ENCODE measurements around the gene METTL13.

The METTL13 gene

GRCh38 chr1:171835891-171836290 lies 54.4 kb downstream of the METTL13 start:
- no peak for TF ChIP-seq FOXP2 (optimal IDR thresholded peaks at IDR 0.05; ENCODE audit: borderline replicate concordance, extremely low read depth, extremely low read length, insufficient read depth)
- no peak for TF ChIP-seq REST (IDR thresholded peaks at IDR 0.05; ENCODE audit: insufficient read depth in 1 of 2, low read depth in 2 of 2, low read length in 2 of 2)
- no peak for TF ChIP-seq POLR2AphosphoS5 (IDR thresholded peaks at IDR 0.05; ENCODE audit: low read depth, low read length)
- TF ChIP-seq TAF1 (IDR thresholded peaks at IDR 0.05; ENCODE audit: borderline replicate concordance, insufficient read depth, low read length): no peak
- TF ChIP-seq SIN3A (IDR thresholded peaks at IDR 0.05; ENCODE audit: borderline replicate concordance, insufficient read depth, low read length): no peak

- TF ChIP-seq POLR2AphosphoS5 (IDR thresholded peaks at IDR 0.05; ENCODE audit: low read depth, low read length) (peak; percentile 74), TAF1 (IDR thresholded peaks at IDR 0.05; ENCODE audit: borderline replicate concordance, insufficient read depth, low read length) (no peak), FOXP2 (optimal IDR thresholded peaks at IDR 0.05; ENCODE audit: borderline replicate concordance, extremely low read depth, extremely low read length, insufficient read depth) (peak; percentile 94)
Observed at GRCh38 chr1:171841050-171841910, 59.8 kb downstream of the METTL13 start, which contains the start of gene DNM3. TSS of gene DNM3 (plus strand) at chr1:171841498. CDS start at chr1:171841657, 159 bp downstream.

GRCh38 chr1:171841931-171842761 lies 60.7 kb downstream of the METTL13 start:
- TF ChIP-seq TAF1 (IDR thresholded peaks at IDR 0.05; ENCODE audit: borderline replicate concordance, insufficient read depth, low read length): no peak
- peak in 1 of 2 experiments; percentile 63; a peak in 1 of 4 replicates for TF ChIP-seq REST (IDR thresholded peaks at IDR 0.05; ENCODE audit: insufficient read depth in 1 of 2, low read depth in 2 of 2, low read length in 2 of 2)
- no peak for TF ChIP-seq POLR2AphosphoS5 (IDR thresholded peaks at IDR 0.05; ENCODE audit: low read depth, low read length)
- no peak for TF ChIP-seq FOXP2 (optimal IDR thresholded peaks at IDR 0.05; ENCODE audit: borderline replicate concordance, extremely low read depth, extremely low read length, insufficient read depth)

GRCh38 chr1:171844381-171844780 lies 62.9 kb downstream of the METTL13 start:
- no peak for TF ChIP-seq SIN3A (IDR thresholded peaks at IDR 0.05; ENCODE audit: borderline replicate concordance, insufficient read depth, low read length)
- no peak for TF ChIP-seq FOXP2 (optimal IDR thresholded peaks at IDR 0.05; ENCODE audit: borderline replicate concordance, extremely low read depth, extremely low read length, insufficient read depth)
- no peak for TF ChIP-seq TAF1 (IDR thresholded peaks at IDR 0.05; ENCODE audit: borderline replicate concordance, insufficient read depth, low read length)
- no peak for TF ChIP-seq POLR2AphosphoS5 (IDR thresholded peaks at IDR 0.05; ENCODE audit: low read depth, low read length)
- no peak for TF ChIP-seq REST (IDR thresholded peaks at IDR 0.05; ENCODE audit: insufficient read depth in 1 of 2, low read depth in 2 of 2, low read length in 2 of 2)

GRCh38 chr1:171845998-171846397 lies 64.5 kb downstream of the METTL13 start:
- TF ChIP-seq FOXP2 (optimal IDR thresholded peaks at IDR 0.05; ENCODE audit: borderline replicate concordance, extremely low read depth, extremely low read length, insufficient read depth): no peak
- TF ChIP-seq POLR2AphosphoS5 (IDR thresholded peaks at IDR 0.05; ENCODE audit: low read depth, low read length): no peak
- TF ChIP-seq TAF1 (IDR thresholded peaks at IDR 0.05; ENCODE audit: borderline replicate concordance, insufficient read depth, low read length): no peak
- no peak for TF ChIP-seq REST (IDR thresholded peaks at IDR 0.05; ENCODE audit: insufficient read depth in 1 of 2, low read depth in 2 of 2, low read length in 2 of 2)
- no peak for TF ChIP-seq SIN3A (IDR thresholded peaks at IDR 0.05; ENCODE audit: borderline replicate concordance, insufficient read depth, low read length)
